ENCODE measurements around the gene PLIN3. TPM values are rescaled to one million over a fixed set of nuclear protein-coding genes. Genes with fewer than 3 reads are reported as not detected.

The PLIN3 gene
- total and polyA plus RNA-seq, 9 of the 15 experiments (the other 6 are each of a cell fraction or from before 2014, with no cell fraction given), result 7.5 to 75.6 (median 43.1) TPM

GRCh38 chr19:4831304-4831978, 36.0 kb downstream of the PLIN3 start, which contains the start of gene TICAM1:
TSS of gene TICAM1 (minus strand) at chr19:4831712. CDS start at chr19:4818377, 13,335 bp downstream.
- CTCF ChIA-PET (ENCODE audit: low intra/inter-chr PET ratio), result no interaction called here
- POLR2A ChIA-PET, result interaction anchor here (1.2 to 1.4 kb wide), 2 partner anchors 9 to 14 kb away, joined by 3 to 4 read pairs; no protein-coding TSS in a partner anchor
- Histone ChIP-seq H2AFZ (ENCODE audit: low read depth, low read length) (peak within 1 kb of the TSS; percentile 100), H3K9ac (ENCODE audit: insufficient read depth in 1 of 2, low read depth in 2 of 2, low read length in 2 of 2) (peak within 1 kb of the TSS; percentile 88 to 95), H3K4me2 (ENCODE audit: insufficient read depth, low read length) (peak within 1 kb of the TSS; percentile 92), H3K4me3 (peak within 1 kb of the TSS; percentile 98), H3K4me1 (replicated peaks in 1 of 2; ENCODE audit: control insufficient read depth in 2 of 2, insufficient read depth in 2 of 2, low read length in 2 of 2) (peaks cover 7 to 15% of the 10 kb centered on the region in 2 experiments; a peak in 4 of 5 replicates), H3K27ac (ENCODE audit: extremely low read depth, low read depth, low read length) (peak within 1 kb of the TSS; percentile 90), H3K79me2 (ENCODE audit: control insufficient read depth, insufficient read depth, low read length) (peaks cover 31% of the 10 kb centered on the region), H4K20me1 (replicated peaks; ENCODE audit: control insufficient read depth, insufficient read depth, low read length) (no peaks in the 10 kb centered on the region), H3K9me1 (ENCODE audit: control insufficient read depth, insufficient read depth, low read length) (no peaks in the 10 kb centered on the region), H3K9me3 (replicated peaks; ENCODE audit: control insufficient read depth, insufficient read depth, low read depth, low read length) (no peaks in the 10 kb centered on the region; the same call in 1 of the 2 replicates), H3K36me3 (ENCODE audit: control insufficient read depth, insufficient read depth, low read length) (peaks cover 2% of the 10 kb centered on the region; the same call in 1 of the 3 replicates), H3K27me3 (ENCODE audit: control insufficient read depth in 2 of 2, insufficient read depth in 2 of 2, low read length in 2 of 2) (no peaks in the 10 kb centered on the region)
- FAIRE-seq, result no peak
- intact Hi-C loops (cut with micrococcal nuclease) (no loop called here), in situ Hi-C loops (cut with MboI) (no loop called here)
- ATAC-seq, result peak; percentile 93
- no TSS peak for BruUV-seq (replicated peaks)
- under 1% methylated on average over 33 of the region's 52 CpGs for WGBS (ENCODE audit: insufficient coverage, low coverage, missing lambda C conversion rate)
- DNase-seq (ENCODE audit: extremely low read depth in 1 of 4, low spot score in 3 of 4), result peak; percentile 78 to 90 (median 85)
- TF ChIP-seq ELF1 (tag; IDR thresholded peaks at IDR 0.05), result peak; percentile 70
- TF ChIP-seq MNT (conservative IDR thresholded peaks at IDR 0.05), result peak in 1 of 2 experiments; percentile 46; a peak in 3 of 4 replicates
- TF ChIP-seq SUPT5H (IDR thresholded peaks at IDR 0.05), result peak; percentile 72
- 0 out of 2 replicates have a peak, but pooled peaks have one; percentile 26 for TF ChIP-seq SMARCE1 (IDR thresholded peaks at IDR 0.05)
- TF ChIP-seq KDM4B (IDR thresholded peaks at IDR 0.05; ENCODE audit: borderline replicate concordance in 2 of 2, low read depth in 1 of 2), result no peak
- 0 out of 2 replicates have a peak, but pooled peaks have one; percentile 55 for TF ChIP-seq CREM (IDR thresholded peaks at IDR 0.05; ENCODE audit: low read depth)
- TF ChIP-seq ARNT (IDR thresholded peaks at IDR 0.05), result no peak
- TF ChIP-seq ZNF165 (CRISPR knock-in tag; IDR thresholded peaks at IDR 0.05; ENCODE audit: borderline replicate concordance), result no peak
- no peak for TF ChIP-seq ARHGAP35 (IDR thresholded peaks at IDR 0.05; ENCODE audit: partially characterized antibody)
- TF ChIP-seq UBTF (IDR thresholded peaks at IDR 0.05; ENCODE audit: borderline replicate concordance in 1 of 2, low read depth in 2 of 2, low read length in 2 of 2), result 0 out of 4 replicates have a peak, but pooled peaks of 1 of the 2 experiments have one; percentile 47
- peak; percentile 75; the same call in 1 of the 2 replicates for TF ChIP-seq MTA1 (IDR thresholded peaks at IDR 0.05; ENCODE audit: borderline replicate concordance)
- peak; percentile 56 for TF ChIP-seq U2AF1 (optimal IDR thresholded peaks at IDR 0.05; ENCODE audit: low read depth, low read length)
- TF ChIP-seq ETV6 (IDR thresholded peaks at IDR 0.05; ENCODE audit: borderline replicate concordance in 1 of 2, low read depth in 2 of 2, low read length in 1 of 2), result no peak; a peak in 1 of 4 replicates
- TF ChIP-seq ETV6 (CRISPR knock-in tag; IDR thresholded peaks at IDR 0.05; ENCODE audit: borderline replicate concordance), result 0 out of 2 replicates have a peak, but pooled peaks have one; percentile 18
- TF ChIP-seq ZBTB2 (IDR thresholded peaks at IDR 0.05), result peak; percentile 67; the same call in 1 of the 2 replicates
- TF ChIP-seq CREB1 (IDR thresholded peaks at IDR 0.05), result no peak
- TF ChIP-seq CREB1 (CRISPR knock-in tag; IDR thresholded peaks at IDR 0.05), result peak; percentile 57; the same call in 1 of the 2 replicates

Measured in K562 (cell line).